NCI-H82 (cell line): Measurements from ENCODE around the gene RNU5B-1.

Source experiments
- DNase-seq: peaks from one replicate; lab custom pipeline; 2025; lab: John Stamatoyannopoulos, UW

The RNU5B-1 gene

DNA sequence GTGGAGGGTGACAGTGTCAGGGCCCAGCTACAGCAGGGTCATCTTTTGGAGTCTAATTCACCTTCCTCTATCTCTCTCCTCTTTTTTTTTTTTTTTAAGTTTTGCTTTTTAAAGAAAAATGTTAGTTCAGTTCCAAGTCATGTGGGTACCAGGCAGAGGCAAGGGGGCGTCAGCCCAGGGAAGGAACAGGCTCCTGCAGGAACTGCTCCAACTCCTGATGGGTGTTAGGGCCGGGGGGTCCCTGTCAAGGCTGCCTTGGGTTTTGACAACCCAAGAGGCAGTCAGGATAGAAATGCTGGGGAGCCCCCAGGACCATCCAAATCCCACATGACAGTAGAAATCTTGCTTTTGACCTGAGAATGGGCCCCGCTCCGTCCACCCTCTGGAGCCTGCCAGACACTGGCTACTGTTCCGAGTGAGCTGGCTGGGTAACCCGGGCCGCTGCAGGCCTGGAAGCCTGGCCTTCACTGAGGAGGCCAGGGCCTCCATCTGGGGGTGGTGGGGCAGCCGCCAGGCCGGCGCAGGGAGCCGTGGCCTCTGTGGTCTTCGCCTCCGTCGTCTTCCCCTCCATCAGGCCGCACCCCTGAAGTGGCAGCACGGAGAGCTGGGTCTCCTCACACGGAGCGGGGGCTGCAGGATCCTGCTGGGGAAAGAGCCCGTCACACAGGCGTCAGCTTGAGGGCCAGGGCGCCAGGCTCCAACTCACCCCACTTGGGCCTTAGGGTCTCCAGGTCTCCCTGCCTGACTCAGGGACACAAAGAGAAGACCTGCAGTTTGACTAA, 24.2 kb downstream of the RNU5B-1 start:
- DNase-seq = no peak

DNA sequence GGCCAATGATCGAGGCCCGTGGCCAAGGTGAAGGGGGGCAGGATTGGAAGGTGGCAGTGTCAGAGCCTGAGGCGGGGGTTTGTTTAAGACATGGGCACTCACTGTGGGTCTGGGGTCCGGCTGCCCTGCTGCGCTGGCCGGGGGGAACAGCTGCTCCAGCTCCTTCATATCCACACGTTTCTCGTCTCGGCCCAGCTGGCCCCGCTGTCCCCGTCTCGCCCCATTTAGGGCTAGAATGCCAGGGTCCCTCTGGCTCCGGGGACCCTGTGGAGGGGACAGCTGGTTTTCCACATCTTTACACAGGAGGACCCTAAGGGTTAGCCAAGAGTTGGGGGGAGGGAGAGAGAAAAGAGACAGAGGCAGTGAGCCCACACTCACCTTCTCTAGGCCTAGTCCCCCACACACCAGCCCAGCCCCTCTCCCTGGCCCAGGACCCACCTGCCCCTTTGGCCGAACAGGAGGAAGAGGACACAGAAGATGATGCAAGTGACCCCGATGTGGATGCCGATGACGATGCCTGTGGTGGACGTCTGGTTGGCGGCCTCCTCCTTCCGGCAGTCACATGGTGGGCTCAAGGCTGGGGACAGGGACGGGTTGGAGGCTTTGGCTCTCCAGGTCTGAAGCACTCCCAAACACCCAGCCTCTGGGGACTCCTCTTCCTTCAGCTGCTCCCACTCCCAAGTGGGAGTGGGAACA, 25.0 kb downstream of the RNU5B-1 start:
- no peak for DNase-seq

DNA sequence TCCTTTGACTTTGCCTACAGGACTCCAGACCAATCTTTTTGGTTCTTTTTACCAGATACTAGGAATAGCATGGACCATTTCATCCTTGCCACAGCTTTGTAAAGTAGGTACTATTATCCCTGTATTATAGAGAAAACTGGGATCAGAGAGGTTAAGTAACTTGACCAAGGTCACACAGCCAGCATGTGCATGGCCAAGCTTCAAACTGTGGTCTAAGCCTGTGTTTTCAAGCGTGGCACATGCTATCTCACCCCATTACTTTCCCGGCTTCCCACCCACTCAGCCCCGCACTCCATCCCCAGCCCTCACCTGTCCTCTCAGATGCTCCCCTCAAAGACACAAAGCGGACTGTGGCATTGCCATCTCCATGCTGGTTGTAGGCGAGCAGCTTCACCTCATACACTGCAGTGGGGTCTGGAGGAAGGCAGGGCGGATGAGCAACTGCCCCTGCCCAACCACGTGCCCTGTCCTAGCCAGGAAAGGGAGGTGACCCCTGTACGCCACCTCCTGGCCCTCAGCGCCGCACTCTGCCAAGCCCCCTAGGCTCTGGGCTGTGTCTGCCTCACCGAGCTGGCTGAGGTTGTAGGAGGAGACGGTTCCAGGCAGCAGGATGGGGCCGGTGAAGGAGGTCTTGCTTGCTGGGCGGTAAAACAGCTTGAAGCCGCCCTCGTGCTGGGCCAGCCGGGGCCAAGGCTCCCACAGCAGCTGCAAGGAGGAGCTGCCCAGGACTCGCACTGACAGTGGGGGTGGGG, 25.7 kb downstream of the RNU5B-1 start:
- no peak for DNase-seq

DNA sequence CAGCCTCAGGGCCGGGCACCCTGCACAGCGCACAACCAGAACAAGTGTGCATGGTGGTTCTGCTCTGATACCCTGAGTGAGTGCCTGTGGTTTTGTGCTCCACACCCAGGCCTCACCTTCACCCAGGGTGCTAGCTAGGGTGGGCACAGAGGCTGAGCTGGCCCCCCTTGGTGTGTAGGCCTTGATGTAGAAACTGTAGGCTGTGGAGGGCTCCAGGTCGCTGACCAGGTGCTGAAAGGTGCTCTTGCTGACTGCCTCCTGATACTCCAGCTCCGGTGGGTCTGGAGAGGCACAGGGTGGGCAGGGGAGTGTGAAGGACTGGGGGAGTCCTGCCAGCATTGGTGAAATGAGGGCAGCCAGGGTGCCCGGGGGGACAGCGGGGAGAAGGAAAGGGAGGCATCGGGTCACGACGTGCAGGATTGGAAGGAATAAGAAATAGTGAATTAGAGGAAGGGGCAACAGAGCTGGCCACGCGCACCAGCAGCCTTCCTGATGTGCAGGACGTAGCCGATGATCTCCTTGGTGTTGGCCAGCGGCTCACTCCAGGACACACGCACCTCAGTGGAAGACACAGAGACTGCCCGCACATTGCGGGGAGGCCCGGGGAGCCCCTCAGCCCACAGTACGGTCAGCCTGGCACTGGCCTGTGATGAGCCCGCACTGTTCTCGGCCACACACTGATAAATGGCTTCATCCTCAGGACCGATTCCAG, 26.6 kb downstream of the RNU5B-1 start:
- no peak for DNase-seq

DNA sequence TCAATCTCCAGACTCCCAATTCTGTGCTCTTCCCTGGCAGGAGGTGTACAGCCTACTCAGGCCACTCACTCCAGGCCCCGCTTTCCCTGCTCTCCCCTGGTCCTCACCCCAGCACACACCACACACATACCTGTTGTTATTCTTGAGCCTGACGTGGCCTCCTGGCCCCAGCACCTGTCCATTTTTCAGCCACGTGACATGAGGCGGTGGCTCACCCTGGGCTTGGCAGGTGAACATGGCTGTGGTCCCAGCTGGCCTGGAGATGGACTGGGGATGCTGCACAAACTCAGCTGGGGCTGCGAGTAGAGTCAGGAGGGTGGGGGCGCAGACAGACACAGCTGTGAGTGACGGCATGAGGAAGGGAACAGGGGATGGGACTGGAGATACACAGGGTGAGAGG, 27.3 kb downstream of the RNU5B-1 start:
- DNase-seq = no peak

DNA sequence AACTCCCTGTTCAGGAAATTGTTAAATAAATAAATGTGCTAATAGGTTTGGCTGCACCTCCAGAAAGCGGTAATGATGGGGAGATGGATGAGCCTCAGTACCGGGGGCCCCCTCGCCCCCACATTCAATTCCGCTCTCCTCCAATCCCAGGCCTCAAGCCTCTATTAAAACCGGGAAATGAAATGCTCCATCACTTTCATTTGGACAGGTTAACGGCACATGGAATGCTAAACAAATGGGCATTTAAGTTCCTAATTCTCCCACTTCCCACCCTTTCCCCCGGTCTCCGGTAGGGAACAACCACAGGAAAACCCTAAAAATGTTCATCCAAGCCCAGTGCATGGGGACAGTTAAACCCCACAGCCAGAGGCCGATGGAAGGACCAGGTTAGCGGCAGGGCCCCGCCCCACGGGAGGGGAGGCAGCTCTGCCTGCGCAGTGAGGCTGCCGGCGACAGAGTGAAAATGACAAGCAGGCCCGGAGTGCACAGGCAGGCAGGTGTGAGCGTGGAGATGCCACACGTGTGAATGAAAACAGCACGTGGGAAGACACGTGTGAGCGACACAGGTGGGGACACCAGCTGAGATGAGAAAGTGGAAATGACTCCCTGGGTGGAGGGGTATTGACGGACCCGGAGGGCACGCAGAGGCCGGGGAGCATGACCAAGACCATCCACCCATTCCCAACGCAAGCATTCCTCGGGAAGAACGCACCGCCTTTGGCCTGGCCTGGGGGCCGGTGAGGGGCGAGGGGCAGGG, 28.1 kb downstream of the RNU5B-1 start:
- DNase-seq = no peak

DNA sequence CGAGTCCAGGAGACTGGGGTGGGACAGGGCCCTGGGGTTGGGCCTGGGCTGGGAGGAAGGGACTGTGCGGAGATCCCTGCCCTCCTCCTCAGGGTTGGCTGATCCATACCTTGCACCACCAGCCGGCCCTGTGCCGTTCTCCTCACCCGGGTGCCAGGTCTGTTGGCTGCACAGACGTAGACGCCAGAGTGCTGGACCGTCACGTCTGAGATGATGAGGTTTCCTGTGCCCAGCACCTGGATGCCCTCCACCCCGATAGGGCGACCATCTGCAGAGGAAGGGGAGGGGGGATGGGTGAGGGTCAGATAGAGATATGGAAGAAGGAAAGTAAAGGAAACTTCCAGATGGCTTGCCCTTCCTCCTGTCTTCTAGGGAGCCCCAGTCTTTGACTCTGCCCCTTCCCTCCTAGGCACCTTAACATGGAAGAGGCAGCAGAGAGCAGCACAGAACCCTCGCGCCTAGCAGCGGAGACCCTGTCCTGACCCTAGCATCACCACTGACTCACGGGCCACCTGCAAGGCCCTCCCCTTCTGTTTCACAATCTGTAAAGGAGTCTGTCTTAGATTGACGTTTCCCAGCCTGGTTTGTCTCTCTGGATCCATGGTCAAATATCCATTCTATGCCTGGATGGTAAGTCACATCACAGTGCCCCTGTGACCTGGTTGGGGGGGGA, 28.8 kb downstream of the RNU5B-1 start:
- peak; percentile 62 for DNase-seq

DNA sequence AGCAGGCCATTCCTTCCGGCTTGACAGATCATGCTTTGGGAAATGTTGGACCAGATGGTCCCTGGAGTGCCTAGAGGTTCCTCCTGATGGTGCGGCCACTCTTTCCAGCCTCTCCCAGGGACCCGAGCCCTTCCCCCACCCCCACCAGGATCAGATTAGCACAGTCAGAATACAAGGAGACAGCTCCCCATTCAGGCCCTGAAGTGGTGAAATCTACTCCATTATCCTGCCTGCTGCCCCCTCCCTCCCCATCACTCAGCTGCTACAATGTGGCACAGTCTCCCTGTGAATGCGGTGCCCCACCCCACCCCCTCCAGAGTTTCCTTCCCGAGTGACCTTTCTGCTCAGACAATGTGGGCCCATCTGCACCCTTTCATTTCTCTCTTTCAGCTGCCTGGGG, 29.4 kb downstream of the RNU5B-1 start:
- peak; percentile 93 for DNase-seq

DNA sequence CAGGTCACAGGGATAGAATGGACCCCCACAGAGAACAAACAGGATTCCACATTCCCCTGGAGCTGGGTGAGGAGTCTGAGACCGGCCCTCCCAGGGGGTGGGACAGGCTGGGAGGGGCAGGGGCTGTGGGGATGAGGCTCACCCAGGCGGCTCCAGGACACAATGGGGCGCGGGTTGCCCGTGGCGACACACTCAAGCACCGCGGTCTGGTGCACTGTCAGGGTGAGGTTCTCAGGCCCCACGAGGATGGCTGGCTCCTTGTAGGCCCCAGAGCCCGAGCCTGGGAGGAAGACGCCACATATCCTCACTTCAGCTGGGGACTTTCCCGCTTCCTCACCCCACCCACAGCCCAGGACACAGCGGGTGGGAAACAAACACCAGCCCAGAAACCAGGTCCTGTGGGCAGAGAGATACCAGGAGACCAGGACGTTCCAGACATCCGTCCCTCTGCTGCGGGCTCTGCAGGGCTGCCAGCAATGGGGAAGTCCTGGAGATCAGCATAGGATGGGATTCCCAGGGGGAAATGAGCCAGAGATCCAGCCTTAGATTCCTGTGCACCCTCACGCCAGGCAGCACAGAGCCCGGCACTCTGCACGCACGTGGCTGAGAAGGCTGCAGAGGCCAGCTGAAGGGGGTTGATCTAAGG, 30.2 kb downstream of the RNU5B-1 start:
- DNase-seq = peak; percentile 71

DNA sequence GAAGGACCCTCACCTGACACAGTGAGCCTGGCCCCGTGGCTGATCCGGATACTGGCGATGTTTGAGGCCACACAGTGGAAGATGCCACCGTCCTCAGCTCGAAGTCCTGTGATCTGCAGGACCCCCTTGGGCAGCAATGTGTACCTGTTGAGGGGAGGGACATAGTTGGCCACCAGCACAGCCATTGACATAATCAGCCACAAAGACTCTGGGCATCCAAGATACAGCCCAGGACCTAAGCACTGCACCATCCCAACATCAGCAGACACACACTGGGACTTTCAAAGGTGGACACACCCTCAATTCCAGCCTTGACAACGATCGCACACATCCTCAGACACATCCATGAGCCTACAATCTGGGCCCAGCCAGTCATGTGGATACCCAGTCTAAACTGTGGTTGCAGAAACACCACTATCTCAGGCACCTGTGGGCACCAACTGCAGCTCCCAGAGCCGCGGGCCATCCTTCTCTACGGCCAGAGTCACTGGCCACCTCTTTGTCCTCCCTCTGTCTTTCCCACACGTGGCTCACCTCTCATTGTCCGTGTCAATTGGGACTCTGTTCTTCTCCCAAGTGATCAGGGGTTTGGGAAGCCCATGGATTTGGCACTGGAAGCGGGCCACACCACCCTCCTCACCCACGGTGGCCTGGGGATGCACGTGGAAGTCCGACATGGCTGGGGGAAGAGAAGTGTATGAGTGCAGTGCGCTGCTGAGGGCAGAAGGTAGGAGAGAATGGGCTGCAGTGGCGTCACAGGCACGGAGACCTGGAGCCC, 31.0 kb downstream of the RNU5B-1 start:
- DNase-seq = no peak

DNA sequence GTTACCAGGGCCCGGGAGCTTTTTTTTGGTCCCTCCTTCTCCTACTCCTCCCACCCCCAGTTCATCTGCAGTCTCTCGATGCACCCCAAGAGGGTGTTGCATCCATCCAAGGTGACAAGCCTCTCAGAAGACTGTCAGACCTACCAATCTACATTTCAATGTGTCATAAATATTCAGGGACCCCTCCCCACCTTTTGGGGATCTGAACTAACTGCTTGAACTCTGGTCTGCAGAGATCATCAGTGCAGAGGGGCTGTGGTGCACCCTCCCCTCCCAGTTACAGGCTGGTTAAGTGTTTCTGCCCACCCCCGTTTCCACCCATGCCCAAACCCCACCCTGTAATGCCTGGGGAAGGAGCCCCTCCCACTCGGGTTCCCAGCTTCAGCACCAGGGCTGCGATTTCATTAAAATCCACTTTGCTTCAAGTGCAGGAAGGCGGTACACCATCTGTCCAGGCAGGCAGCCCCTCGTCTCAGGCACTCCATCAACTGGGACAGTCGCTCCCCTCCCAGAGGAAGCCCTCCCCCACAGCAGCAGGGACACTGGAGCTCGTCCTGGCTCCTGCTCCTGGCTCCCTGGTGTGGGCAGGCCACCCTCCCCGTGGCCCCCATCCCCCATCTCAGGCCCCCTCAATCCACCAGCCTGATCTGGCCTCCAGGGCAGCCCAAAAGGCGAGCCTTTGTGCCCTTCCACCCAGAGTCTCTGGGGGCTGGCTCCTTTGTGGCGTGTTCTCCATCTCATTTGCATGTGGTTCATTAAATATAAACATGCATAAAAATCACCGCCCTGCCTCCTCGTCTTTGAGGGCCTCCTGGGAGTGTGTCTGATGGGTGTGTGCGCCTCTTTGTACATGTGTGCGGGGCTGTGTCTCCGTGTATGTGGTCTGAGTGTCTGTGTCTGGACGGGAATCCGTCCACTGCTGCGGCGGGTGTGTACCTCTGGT, 32.3 kb downstream of the RNU5B-1 start:
- DNase-seq = peak; percentile 97

DNA sequence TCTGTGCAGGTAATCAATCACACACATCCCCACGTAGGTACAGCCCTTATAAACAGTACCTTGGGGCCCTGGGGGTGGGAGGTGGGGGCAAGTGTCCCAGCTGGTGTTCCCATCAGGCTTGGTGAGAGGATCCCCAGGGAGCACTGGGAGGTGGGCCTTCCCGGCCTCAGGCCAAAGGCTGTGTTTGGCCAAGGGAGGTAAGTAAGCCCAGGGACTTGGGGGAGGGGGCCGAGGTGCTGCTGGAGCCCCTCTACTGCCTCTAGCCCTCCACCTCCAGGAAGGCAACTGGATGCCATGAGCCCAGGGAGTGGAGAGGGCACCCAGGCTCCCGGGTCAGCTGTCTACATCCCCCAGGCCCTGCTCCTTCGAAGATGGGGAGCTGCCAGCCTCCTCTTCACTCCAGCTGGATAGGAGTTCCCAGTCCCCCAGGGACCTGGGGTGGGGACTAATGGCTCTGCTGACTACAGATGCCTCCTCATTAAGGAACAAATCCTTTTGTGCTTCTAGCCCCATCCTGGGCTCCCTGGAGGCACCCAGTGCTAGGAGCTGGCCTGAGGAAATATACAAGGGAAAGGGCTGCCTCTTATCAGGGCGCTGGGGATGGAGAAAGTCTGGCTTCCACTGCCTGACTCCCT, 33.1 kb downstream of the RNU5B-1 start:
- peak; percentile 97 for DNase-seq

DNA sequence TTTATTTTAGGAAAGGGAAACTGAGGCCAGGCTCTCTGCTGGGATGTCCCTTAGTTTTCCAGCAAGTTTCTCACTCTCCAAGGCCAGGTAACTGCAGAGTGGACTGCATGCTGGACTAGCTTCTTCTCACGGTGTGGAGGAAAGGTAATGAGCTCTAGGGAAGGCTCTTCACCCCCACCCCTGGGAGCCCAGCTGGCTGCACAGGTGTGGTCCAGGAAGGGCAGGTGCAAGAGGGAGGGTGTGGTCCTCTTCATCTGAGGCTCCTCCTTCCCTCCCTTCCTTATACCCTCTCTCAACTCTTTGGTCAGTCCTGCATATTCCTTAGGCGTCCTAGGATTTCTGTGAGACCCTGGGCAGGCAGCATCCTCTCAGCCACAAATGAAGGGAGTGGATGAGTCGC, 33.9 kb downstream of the RNU5B-1 start:
- peak; percentile 34 for DNase-seq

DNA sequence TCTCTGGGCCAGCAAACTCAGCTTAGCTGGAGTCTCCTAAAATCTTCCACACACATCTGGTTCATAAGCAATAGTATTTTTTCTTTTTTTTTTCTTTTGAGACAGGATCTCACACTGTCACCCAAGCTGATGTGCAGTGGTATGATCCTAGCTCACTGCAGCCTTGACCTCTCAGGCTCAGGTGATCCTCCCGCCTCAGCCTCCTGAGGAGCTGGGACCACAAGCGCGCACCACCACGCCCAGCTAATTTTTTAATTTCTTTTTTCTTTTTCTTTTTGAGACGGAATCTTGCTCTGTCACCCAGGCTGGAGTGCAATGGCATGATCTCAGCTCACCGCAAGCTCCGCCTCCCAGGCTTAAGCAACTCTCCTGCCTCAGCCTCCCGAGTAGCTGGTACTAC, 34.3 kb downstream of the RNU5B-1 start:
- no peak for DNase-seq

DNA sequence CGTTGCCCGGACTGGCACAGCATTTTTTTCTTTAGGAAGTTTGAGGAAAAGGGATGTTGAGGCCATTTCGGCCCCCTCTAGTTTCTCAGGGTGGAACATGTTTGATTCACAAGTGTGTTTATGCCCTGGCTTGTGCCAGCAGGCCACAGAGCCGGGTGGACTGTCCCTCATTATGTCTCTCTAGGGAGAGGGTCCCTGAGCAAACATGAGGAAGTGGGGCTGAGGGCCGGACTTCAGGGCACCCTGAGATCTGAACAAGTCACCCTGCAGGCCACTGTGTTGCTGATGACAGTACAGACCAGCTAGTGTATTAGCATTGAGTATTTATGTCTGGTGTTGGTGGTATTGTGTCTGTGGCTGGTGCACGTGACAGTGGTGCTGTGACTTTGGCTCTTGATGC, 34.9 kb downstream of the RNU5B-1 start:
- no peak for DNase-seq

DNA sequence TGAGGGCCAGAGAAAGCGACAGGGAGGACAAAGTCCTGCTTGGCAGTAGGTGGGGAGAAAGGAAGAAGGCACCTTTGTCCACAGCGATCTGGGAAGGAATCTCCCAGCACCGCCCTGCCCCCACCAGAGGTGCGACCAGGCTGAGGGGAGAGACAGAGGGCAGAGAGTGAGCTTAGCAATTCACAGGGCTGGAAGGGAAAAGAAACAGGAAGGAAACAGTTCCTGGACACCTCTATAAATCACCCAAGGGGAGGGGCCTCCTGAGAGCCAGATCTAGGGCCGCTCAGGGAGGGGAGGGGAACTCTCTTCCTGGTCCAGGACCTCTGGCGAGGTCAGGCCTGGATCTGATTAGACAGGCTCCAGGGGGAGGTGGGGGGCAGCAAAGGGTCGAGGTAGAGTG, 35.4 kb downstream of the RNU5B-1 start:
- DNase-seq = peak; percentile 56

DNA sequence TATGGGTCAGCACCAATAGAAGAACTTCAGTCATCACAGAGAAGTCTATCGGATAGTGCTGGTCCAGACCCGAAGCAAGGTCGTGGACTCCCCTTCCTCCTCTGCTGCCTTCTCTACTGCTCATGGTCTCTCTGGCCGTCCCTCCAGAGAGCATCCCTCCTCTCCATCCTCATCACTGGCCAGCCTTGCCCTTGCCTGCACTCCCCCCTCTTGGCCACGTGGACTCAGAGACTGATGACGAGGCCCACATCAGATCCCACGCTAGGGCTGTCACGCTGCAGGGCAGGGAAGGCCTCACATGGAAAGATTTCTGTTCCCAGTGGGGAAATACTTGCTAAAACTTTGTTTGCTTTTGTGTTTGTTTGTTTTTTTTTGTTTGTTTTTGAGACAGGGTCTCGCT, 38.0 kb downstream of the RNU5B-1 start:
- DNase-seq = no peak

DNA sequence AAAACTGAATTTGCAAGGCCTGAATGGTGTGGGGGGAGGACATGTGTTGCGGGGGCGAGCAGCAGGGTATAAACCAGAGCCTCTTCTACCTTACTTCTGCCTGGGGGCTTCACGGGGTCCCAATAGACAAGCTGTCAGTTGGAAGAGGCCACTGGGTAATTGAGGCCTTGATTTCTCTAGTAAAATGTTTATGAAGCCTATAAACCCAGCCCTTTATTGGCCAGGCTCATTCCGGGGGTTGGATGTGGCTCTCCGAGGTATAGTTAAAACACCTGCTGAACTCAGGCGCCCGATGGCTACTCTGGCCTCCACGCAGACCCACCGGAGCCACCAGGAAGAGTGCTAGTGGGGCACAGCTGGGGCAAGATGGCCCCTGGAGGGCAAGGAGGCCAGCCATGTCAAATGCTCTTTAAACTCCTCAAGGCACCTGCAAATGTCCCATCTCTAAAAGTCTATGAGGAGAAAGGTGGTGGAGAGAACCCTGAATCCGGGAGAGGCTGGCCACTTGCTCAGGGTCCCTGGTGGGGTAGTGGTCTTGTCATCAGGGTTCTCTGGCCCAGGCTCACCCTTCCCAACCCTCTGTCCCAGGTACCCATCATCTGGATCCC, 39.0 kb downstream of the RNU5B-1 start:
- no peak for DNase-seq
